ENCODE data around the gene PDLIM1.

Gene PDLIM1

DNA sequence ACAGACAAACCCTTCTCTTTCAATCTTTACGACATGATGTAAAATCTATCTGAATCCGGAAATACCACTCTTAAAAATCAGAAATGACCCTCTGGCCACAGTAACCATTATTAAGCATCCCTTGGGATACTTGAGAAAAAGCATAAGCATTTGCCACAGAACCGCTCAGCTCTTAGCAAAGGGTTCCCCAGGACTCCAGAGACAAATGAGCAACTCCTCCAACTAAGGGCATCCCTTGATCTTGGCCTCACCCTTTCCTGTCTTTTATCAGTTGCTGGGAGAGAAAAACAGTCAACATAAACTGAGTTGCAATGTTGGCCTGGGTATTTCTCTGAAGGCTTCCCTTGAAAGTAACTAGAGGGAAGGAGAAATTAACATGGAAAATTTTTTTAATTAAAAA, 3.5 kb downstream of the PDLIM1 start:
- Histone ChIP-seq H3F3A (ENCODE audit: insufficient read depth) (peaks cover 11% of the 10 kb centered on the region), H3K9me3 (ENCODE audit: insufficient read depth, low read length) (no peaks in the 10 kb centered on the region), H3K4me2 (ENCODE audit: low read depth, low read length, poor library complexity, severe bottlenecking) (no peak overlapping the region), H3K9ac (ENCODE audit: low read length) (no peak overlapping the region), H3K4me3 (ENCODE audit: insufficient read depth, low read length, poor library complexity, severe bottlenecking) (no peak overlapping the region), H3K36me3 (ENCODE audit: low read length) (no peaks in the 10 kb centered on the region), H3K27ac (ENCODE audit: low read depth, low read length) (no peak overlapping the region), H3K9me2 (replicated peaks; ENCODE audit: insufficient read depth, low read length) (no peaks in the 10 kb centered on the region), H2AFZ (ENCODE audit: low read depth, low read length, severe bottlenecking) (no peak overlapping the region), H3K79me2 (ENCODE audit: insufficient read depth, low read length) (no peaks in the 10 kb centered on the region), H4K20me1 (ENCODE audit: low read depth, low read length) (peaks cover 4% of the 10 kb centered on the region; the same call in 1 of the 2 replicates), H3K27me3 (ENCODE audit: low read length) (no peaks in the 10 kb centered on the region)
- TF ChIP-seq, protein P1, sequence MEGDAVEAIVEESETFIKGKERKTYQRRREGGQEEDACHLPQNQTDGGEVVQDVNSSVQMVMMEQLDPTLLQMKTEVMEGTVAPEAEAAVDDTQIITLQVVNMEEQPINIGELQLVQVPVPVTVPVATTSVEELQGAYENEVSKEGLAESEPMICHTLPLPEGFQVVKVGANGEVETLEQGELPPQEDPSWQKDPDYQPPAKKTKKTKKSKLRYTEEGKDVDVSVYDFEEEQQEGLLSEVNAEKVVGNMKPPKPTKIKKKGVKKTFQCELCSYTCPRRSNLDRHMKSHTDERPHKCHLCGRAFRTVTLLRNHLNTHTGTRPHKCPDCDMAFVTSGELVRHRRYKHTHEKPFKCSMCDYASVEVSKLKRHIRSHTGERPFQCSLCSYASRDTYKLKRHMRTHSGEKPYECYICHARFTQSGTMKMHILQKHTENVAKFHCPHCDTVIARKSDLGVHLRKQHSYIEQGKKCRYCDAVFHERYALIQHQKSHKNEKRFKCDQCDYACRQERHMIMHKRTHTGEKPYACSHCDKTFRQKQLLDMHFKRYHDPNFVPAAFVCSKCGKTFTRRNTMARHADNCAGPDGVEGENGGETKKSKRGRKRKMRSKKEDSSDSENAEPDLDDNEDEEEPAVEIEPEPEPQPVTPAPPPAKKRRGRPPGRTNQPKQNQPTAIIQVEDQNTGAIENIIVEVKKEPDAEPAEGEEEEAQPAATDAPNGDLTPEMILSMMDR (IDR thresholded peaks at IDR 0.05; ENCODE audit: insufficient read depth, low read length, poor library complexity, severe bottlenecking), result no peak
- TF ChIP-seq EZH2phosphoT487 (conservative IDR thresholded peaks at IDR 0.05; ENCODE audit: low read length), result no peak

DNA sequence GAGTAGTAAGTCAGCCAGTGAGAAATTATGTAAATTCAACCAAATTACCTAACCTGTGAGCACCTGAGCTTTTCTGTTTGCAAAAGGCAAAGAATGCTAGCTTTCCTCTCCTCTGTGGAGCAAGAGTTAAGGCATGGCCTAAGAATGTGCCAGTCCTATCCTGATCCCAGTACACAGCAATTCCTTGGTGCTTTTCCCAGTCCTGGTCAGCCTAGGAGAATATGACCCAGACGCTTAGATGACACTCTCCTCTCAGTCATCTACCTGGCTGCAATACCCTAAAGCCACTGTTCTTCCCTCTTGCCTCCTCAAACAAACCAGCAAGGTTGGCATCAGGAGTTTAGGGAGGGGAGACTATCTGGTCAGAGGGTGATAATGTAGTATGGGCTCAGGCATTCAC, 4.1 kb downstream of the PDLIM1 start:
- no peak overlapping the region for H2AFZ ChIP-seq (ENCODE audit: low read depth, low read length, severe bottlenecking)
- no peaks in the 10 kb centered on the region for H3K79me2 ChIP-seq (ENCODE audit: insufficient read depth, low read length)
- no peaks in the 10 kb centered on the region for H3K27me3 ChIP-seq (ENCODE audit: low read length)

DNA sequence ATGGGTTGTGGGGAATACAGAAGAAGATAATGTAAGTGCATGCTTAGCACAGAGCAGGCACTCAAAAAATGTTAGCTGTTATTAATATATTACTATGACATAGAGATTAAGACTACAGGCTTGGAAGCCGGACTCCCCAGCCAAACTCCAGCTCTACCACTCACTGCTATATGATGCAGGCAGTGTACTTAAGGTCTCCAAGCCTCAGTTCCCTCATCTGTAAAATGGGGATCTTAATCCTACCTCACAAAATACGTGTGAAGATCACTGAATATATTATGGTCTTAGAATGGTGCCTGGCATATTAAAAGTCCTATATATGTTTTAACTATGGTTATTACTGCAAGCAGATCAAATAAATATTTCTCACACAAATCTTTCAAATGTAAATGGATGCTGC, 5.2 kb downstream of the PDLIM1 start:
- Histone ChIP-seq H4K20me1 (ENCODE audit: low read depth, low read length) (peaks cover 7% of the 10 kb centered on the region; the same call in 1 of the 2 replicates), H3K27ac (ENCODE audit: low read depth, low read length) (no peak overlapping the region), H3K79me2 (ENCODE audit: insufficient read depth, low read length) (no peaks in the 10 kb centered on the region), H3K36me3 (ENCODE audit: low read length) (no peaks in the 10 kb centered on the region), H3K9ac (ENCODE audit: low read length) (no peak overlapping the region), H3K9me2 (replicated peaks; ENCODE audit: insufficient read depth, low read length) (no peaks in the 10 kb centered on the region), H3F3A (ENCODE audit: insufficient read depth) (no peaks in the 10 kb centered on the region; the same call in 1 of the 2 replicates), H2AFZ (ENCODE audit: low read depth, low read length, severe bottlenecking) (no peak overlapping the region), H3K4me2 (ENCODE audit: low read depth, low read length, poor library complexity, severe bottlenecking) (no peak overlapping the region), H3K27me3 (ENCODE audit: low read length) (no peaks in the 10 kb centered on the region), H3K4me3 (ENCODE audit: insufficient read depth, low read length, poor library complexity, severe bottlenecking) (no peak overlapping the region), H3K9me3 (ENCODE audit: insufficient read depth, low read length) (no peaks in the 10 kb centered on the region)
- TF ChIP-seq, protein P1 (IDR thresholded peaks at IDR 0.05; ENCODE audit: insufficient read depth, low read length, poor library complexity, severe bottlenecking), result no peak
- TF ChIP-seq EZH2phosphoT487 (conservative IDR thresholded peaks at IDR 0.05; ENCODE audit: low read length), result no peak

More for the DNA sequence above, 4.1 kb downstream of the PDLIM1 start:
- Histone ChIP-seq H3K27ac (ENCODE audit: low read depth, low read length) (no peak overlapping the region), H3K9ac (ENCODE audit: low read length) (no peak overlapping the region), H3K9me2 (replicated peaks; ENCODE audit: insufficient read depth, low read length) (no peaks in the 10 kb centered on the region), H3K36me3 (ENCODE audit: low read length) (no peaks in the 10 kb centered on the region), H3K4me3 (ENCODE audit: insufficient read depth, low read length, poor library complexity, severe bottlenecking) (no peak overlapping the region), H3K9me3 (ENCODE audit: insufficient read depth, low read length) (no peaks in the 10 kb centered on the region), H3F3A (ENCODE audit: insufficient read depth) (peaks cover 6% of the 10 kb centered on the region; the same call in 1 of the 2 replicates), H4K20me1 (ENCODE audit: low read depth, low read length) (peaks cover 7% of the 10 kb centered on the region; the same call in 1 of the 2 replicates), H3K4me2 (ENCODE audit: low read depth, low read length, poor library complexity, severe bottlenecking) (no peak overlapping the region)
- no peak for TF ChIP-seq EZH2phosphoT487 (conservative IDR thresholded peaks at IDR 0.05; ENCODE audit: low read length)
- TF ChIP-seq, protein P1 (IDR thresholded peaks at IDR 0.05; ENCODE audit: insufficient read depth, low read length, poor library complexity, severe bottlenecking), result no peak
